IMR-90 (cell line): ENCODE results near the gene EIF2AK2. TPM values are rescaled to one million over a fixed set of nuclear protein-coding genes. Genes with fewer than 3 reads are reported as not detected.

Experiments
- ATAC-seq: fragments of 200-7000 bp; cut with Tn5 transposase; 2 replicates; pipeline ENCODE4 v1.9.1; 2020; ENCODE audit warnings: low read depth, mild to moderate bottlenecking, moderate library complexity
- BruUV-seq: library from RNA; stranded (reverse); fragments of 400-500 nt; replicated peaks from 2 replicates; lab custom pipeline; 2021; lab: Mats Ljungman, UMichigan
- CTCF ChIA-PET: fragments of 300-600 bp; formaldehyde crosslinking; extraction: SDS; loops from one replicate; lab custom pipeline; 2021; ENCODE audit warnings: antibody characterized with exemption; lab: Yijun Ruan, JAX
- POLR2A ChIA-PET: fragments of 300-600 bp; sonication (Branson Sonifier 250); formaldehyde crosslinking; loops from one replicate; lab custom pipeline; 2022; ENCODE audit warnings: antibody characterized with exemption; ENCODE audit not compliant: unreplicated experiment; lab: Charles Lee
- DNase-seq: peaks from one replicate; pipeline ENCODE4 v3.0.0; 2013
- H2AFZ ChIP-seq: replicated peaks from 2 replicates; pipeline ENCODE3; 2013; ENCODE audit warnings: low read length, mild to moderate bottlenecking; ENCODE audit not compliant: poor library complexity
- H2AK5ac ChIP-seq: 2 replicates; pipeline ENCODE4 v1.6.1; 2013; ENCODE audit warnings: low read depth, low read length, inconsistent platforms
- H2AK9ac ChIP-seq: replicated peaks from 2 replicates; pipeline ENCODE3; 2013; ENCODE audit warnings: mild to moderate bottlenecking, low read depth, low read length, moderate library complexity; ENCODE audit not compliant: poor library complexity
- H2BK120ac ChIP-seq: 2 replicates; pipeline ENCODE4 v1.6.1; 2013; ENCODE audit warnings: low read depth, low read length, inconsistent platforms
- H2BK15ac ChIP-seq: 3 replicates; pipeline ENCODE4 v1.6.1; 2013; ENCODE audit warnings: low read depth, low read length, inconsistent platforms
- H2BK20ac ChIP-seq: 2 replicates; pipeline ENCODE4 v1.6.1; 2013; ENCODE audit warnings: low read depth, mild to moderate bottlenecking, inconsistent platforms, low read length, moderate library complexity
- H2BK5ac ChIP-seq: 2 replicates; pipeline ENCODE4 v1.6.1; 2013; ENCODE audit warnings: mild to moderate bottlenecking, low read depth, low read length, inconsistent platforms; ENCODE audit not compliant: poor library complexity, severe bottlenecking
- H3K14ac ChIP-seq: replicated peaks from 2 replicates; pipeline ENCODE4 v1.6.1; 2013; ENCODE audit warnings: low read depth, low read length, inconsistent platforms
- H3K18ac ChIP-seq: 2 replicates; pipeline ENCODE4 v1.6.1; 2013; ENCODE audit warnings: low read depth, low read length, control low read depth
- H3K23ac ChIP-seq: 2 replicates; pipeline ENCODE4 v1.6.1; 2013; ENCODE audit warnings: low read depth, low read length, inconsistent platforms
- H3K27ac ChIP-seq: 2 replicates; pipeline ENCODE4 v1.5.1; 2013; ENCODE audit warnings: mild to moderate bottlenecking, control low read depth, low read length; ENCODE audit not compliant: insufficient read depth
- H3K27me3 ChIP-seq: 2 replicates; pipeline ENCODE4 v1.6.1; 2013; ENCODE audit warnings: low read length; ENCODE audit not compliant: control insufficient read depth, insufficient read depth
- H3K36me3 ChIP-seq: 2 replicates; pipeline ENCODE4 v1.6.1; 2013; ENCODE audit warnings: low read length, mixed read lengths; ENCODE audit not compliant: control insufficient read depth, insufficient read depth
- H3K4ac ChIP-seq: 2 replicates; pipeline ENCODE4 v1.6.1; 2013; ENCODE audit warnings: low read depth, low read length, inconsistent platforms
- H3K4me1 ChIP-seq: 2 replicates; pipeline ENCODE4 v1.6.1; 2013; ENCODE audit warnings: low read length, mixed read lengths; ENCODE audit not compliant: control insufficient read depth, insufficient read depth
- H3K4me2 ChIP-seq: 2 replicates; pipeline ENCODE4 v1.6.1; 2013; ENCODE audit warnings: low read depth, mild to moderate bottlenecking, control low read depth, low read length, moderate library complexity
- H3K4me3 ChIP-seq: 2 replicates; pipeline ENCODE4 v1.5.1; 2013; ENCODE audit warnings: low read depth, mild to moderate bottlenecking, control low read depth, low read length, moderate library complexity; ENCODE audit not compliant: insufficient read depth
- H3K56ac ChIP-seq: 2 replicates; pipeline ENCODE4 v1.6.1; 2013; ENCODE audit warnings: low read length, inconsistent platforms; ENCODE audit not compliant: insufficient read depth; ENCODE audit errors: extremely low read depth
- H3K79me1 ChIP-seq, 2 experiments: 2 replicates each; pipeline ENCODE4 v1.6.1; 2013; ENCODE audit warnings: low read length in 2 of 2, inconsistent platforms in 1 of 2, low read depth in 1 of 2
- H3K9ac ChIP-seq: 2 replicates; pipeline ENCODE4 v1.6.1; 2013; ENCODE audit warnings: low read depth, low read length, control low read depth
- H3K9me1 ChIP-seq: 2 replicates; pipeline ENCODE4 v1.6.1; 2013; ENCODE audit warnings: low read length, inconsistent platforms; ENCODE audit not compliant: insufficient read depth
- H3K9me3 ChIP-seq: 2 replicates; pipeline ENCODE4 v1.6.1; 2013; ENCODE audit warnings: low read length; ENCODE audit not compliant: control insufficient read depth, insufficient read depth
- H4K20me1 ChIP-seq: 2 replicates; pipeline ENCODE4 v1.6.1; 2013; ENCODE audit warnings: low read length, inconsistent platforms; ENCODE audit not compliant: insufficient read depth
- H4K5ac ChIP-seq: 2 replicates; pipeline ENCODE4 v1.6.1; 2013; ENCODE audit warnings: mild to moderate bottlenecking, low read depth, low read length, control low read depth
- H4K8ac ChIP-seq, 2 experiments: 2 replicates each; pipeline ENCODE4 v1.6.1; 2013; ENCODE audit warnings: low read depth in 2 of 2, low read length in 2 of 2, control low read depth in 1 of 2, inconsistent platforms in 1 of 2
- H4K91ac ChIP-seq: 2 replicates; pipeline ENCODE4 v1.6.1; 2013; ENCODE audit warnings: low read depth, low read length, inconsistent platforms; ENCODE audit not compliant: insufficient read depth
- BHLHE40 ChIP-seq: fragments of 150-350 bp; IDR thresholded peaks from 2 replicates; pipeline ENCODE4 v1.6.1; 2016; ENCODE audit warnings: mild to moderate bottlenecking, low read depth, low read length
- CEBPB ChIP-seq: IDR thresholded peaks from 2 replicates; pipeline ENCODE4 v1.6.1; 2012; ENCODE audit warnings: low read depth, low read length, improper control_type of control experiment
- CHD1 ChIP-seq: IDR thresholded peaks from 2 replicates; pipeline ENCODE4 v1.6.1; 2012; ENCODE audit warnings: low read depth, low read length, improper control_type of control experiment
- FOS ChIP-seq: fragments of 150-350 bp; IDR thresholded peaks from 2 replicates; pipeline ENCODE4 v1.6.1; 2016; ENCODE audit warnings: low read depth, low read length
- MAFK ChIP-seq: IDR thresholded peaks from 2 replicates; pipeline ENCODE4 v1.6.1; 2012; ENCODE audit warnings: low read depth, low read length, improper control_type of control experiment
- MAZ ChIP-seq: IDR thresholded peaks from 2 replicates; pipeline ENCODE4 v1.6.1; 2012; ENCODE audit warnings: low read depth, mild to moderate bottlenecking, low read length, improper control_type of control experiment, moderate library complexity, borderline replicate concordance
- MXI1 ChIP-seq: IDR thresholded peaks from 2 replicates; pipeline ENCODE4 v1.6.1; 2012; ENCODE audit warnings: low read depth, mild to moderate bottlenecking, low read length, moderate library complexity, borderline replicate concordance
- NFE2L2 ChIP-seq: fragments of 150-350 bp; IDR thresholded peaks from 2 replicates; pipeline ENCODE4 v1.6.1; 2016; ENCODE audit warnings: low read depth, mild to moderate bottlenecking, low read length
- POLR2A ChIP-seq: IDR thresholded peaks from 2 replicates; pipeline ENCODE4 v1.6.1; 2012; ENCODE audit warnings: mild to moderate bottlenecking, low read depth, low read length
- RAD21 ChIP-seq: IDR thresholded peaks from 2 replicates; pipeline ENCODE4 v1.6.1; 2012; ENCODE audit warnings: low read length, improper control_type of control experiment
- RCOR1 ChIP-seq: IDR thresholded peaks from 2 replicates; pipeline ENCODE4 v1.6.1; 2012; ENCODE audit warnings: mild to moderate bottlenecking, low read length, improper control_type of control experiment; ENCODE audit not compliant: insufficient replicate concordance
- RFX5 ChIP-seq: IDR thresholded peaks from 2 replicates; pipeline ENCODE4 v1.8.0; 2012; ENCODE audit warnings: low read depth, mild to moderate bottlenecking, low read length, moderate library complexity
- SMC3 ChIP-seq: fragments of 150-350 bp; IDR thresholded peaks from 2 replicates; pipeline ENCODE4 v1.6.1; 2016; ENCODE audit warnings: low read depth, mild to moderate bottlenecking, antibody characterized with exemption, low read length, moderate library complexity
- whole genome bisulfite sequencing, 2 experiments: methylation state at CpG; one replicate each; pipeline versions ENCODE4 v1.1.5 to v1.1.7; 2013; ENCODE audit warnings: missing lambda C conversion rate in 2 of 2; ENCODE audit not compliant: insufficient read length in 1 of 2; ENCODE audit errors: extremely low coverage in 2 of 2; 5-methylcytosine and 5-hydroxymethylcytosine counted together
- dilution Hi-C: fragments of 300-500 bp; cut with HindIII; formaldehyde crosslinking; loops from one replicate; pipeline ENCODE4 v1.14.3; 2018; ENCODE audit warnings: low sequenced_read_pairs; ENCODE audit not compliant: unreplicated experiment
- in situ Hi-C: fragments of 300-500 bp; cut with MboI; formaldehyde crosslinking; loops from 3 replicates; pipeline ENCODE4 v1.14.3; 2019; ENCODE audit warnings: low sequenced_read_pairs, inconsistent platforms, mixed read lengths
- intact Hi-C: fragments of 100-400 bp; cut with micrococcal nuclease; formaldehyde crosslinking; loops from 2 replicates; pipeline ENCODE4 v1.10.0; 2022
- polyA plus RNA-seq, 3 experiments: library from polyadenylated mRNA; depleted of rRNA; stranded (reverse); fragments of >200 nt; gene quantifications; 2 replicates each; pipeline ENCODE4 v1.2.3, GENCODE V29; 2012; ENCODE audit warnings: low replicate concordance in 1 of 3
- total RNA-seq: library from RNA; depleted of rRNA; stranded (reverse); fragments of >200 nt; gene quantifications from 2 replicates; pipeline ENCODE4 v1.2.3, GENCODE V29; 2012
- TF ChIP-seq, protein P1 (sequence below): fragments of 150-350 bp; IDR thresholded peaks from 2 replicates; pipeline ENCODE4 v1.6.1; 2017; ENCODE audit warnings: mild to moderate bottlenecking, antibody characterized with exemption, low read length, low read depth
- TF ChIP-seq, protein P2 (sequence below): fragments of 150-350 bp; IDR thresholded peaks from 2 replicates; pipeline ENCODE4 v1.6.1; 2016; ENCODE audit warnings: low read depth, mild to moderate bottlenecking, low read length, moderate library complexity, borderline replicate concordance
- TF ChIP-seq, protein P3 (sequence below): conservative IDR thresholded peaks from 2 replicates; pipeline ENCODE4 v1.5.1; 2012; ENCODE audit warnings: mild to moderate bottlenecking, low read depth, low read length, improper control_type of control experiment

Gene EIF2AK2
- total and polyA plus RNA-seq, 2 of the 4 experiments (the other 2 are of a cell fraction), result 10.2 to 16.8 TPM

DNA sequence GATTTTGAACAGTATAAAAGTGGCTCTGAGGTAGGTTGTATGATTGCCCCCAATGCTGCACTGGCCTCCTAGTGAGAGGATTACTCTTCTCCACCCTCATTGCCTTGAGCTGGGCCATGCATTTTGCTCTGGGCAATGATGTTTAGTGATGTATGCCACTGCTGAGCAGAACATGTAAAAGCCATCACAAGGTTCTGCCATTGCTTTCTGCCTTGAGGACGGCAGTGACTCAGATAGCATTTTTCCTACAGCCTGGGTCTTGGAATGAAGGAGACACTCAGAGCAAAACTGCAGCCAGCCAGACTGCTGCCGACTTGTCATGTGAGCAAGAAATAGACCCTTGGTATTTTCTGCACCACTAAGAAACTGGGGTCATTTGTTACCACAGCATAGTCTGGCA, 44.8 kb downstream of the EIF2AK2 start:
- dilution Hi-C loops (no loop called here), in situ Hi-C loops (no loop called here), intact Hi-C loops (no loop called here)
- H3K9me1 ChIP-seq, result no peaks in the 10 kb centered on the region; the same call in 1 of the 2 replicates
- H4K20me1 ChIP-seq, result no peaks in the 10 kb centered on the region
- H2BK5ac ChIP-seq, result no peak overlapping the region
- H4K91ac ChIP-seq, result no peak overlapping the region
- H2AK5ac ChIP-seq, result no peak overlapping the region
- no peak overlapping the region for H2AFZ ChIP-seq
- H3K23ac ChIP-seq, result no peak overlapping the region
- H3K4ac ChIP-seq, result no peak overlapping the region
- no peak overlapping the region for H3K4me2 ChIP-seq
- no peak overlapping the region for H2BK15ac ChIP-seq
- ATAC-seq, result no peak
- no peak overlapping the region for H3K27ac ChIP-seq
- H3K14ac ChIP-seq, result no peak overlapping the region
- TF ChIP-seq, protein P1, sequence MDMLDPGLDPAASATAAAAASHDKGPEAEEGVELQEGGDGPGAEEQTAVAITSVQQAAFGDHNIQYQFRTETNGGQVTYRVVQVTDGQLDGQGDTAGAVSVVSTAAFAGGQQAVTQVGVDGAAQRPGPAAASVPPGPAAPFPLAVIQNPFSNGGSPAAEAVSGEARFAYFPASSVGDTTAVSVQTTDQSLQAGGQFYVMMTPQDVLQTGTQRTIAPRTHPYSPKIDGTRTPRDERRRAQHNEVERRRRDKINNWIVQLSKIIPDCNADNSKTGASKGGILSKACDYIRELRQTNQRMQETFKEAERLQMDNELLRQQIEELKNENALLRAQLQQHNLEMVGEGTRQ, result no peak
- TF ChIP-seq MXI1 (no peak), FOS (no peak), POLR2A (no peak), CHD1 (no peak), CEBPB (no peak), SMC3 (no peak), RAD21 (no peak), NFE2L2 (no peak), RCOR1 (no peak), MAZ (no peak), RFX5 (no peak), BHLHE40 (no peak), MAFK (no peak)
- TF ChIP-seq, protein P2, sequence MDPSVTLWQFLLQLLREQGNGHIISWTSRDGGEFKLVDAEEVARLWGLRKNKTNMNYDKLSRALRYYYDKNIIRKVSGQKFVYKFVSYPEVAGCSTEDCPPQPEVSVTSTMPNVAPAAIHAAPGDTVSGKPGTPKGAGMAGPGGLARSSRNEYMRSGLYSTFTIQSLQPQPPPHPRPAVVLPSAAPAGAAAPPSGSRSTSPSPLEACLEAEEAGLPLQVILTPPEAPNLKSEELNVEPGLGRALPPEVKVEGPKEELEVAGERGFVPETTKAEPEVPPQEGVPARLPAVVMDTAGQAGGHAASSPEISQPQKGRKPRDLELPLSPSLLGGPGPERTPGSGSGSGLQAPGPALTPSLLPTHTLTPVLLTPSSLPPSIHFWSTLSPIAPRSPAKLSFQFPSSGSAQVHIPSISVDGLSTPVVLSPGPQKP, result no peak
- TF ChIP-seq, protein P3, sequence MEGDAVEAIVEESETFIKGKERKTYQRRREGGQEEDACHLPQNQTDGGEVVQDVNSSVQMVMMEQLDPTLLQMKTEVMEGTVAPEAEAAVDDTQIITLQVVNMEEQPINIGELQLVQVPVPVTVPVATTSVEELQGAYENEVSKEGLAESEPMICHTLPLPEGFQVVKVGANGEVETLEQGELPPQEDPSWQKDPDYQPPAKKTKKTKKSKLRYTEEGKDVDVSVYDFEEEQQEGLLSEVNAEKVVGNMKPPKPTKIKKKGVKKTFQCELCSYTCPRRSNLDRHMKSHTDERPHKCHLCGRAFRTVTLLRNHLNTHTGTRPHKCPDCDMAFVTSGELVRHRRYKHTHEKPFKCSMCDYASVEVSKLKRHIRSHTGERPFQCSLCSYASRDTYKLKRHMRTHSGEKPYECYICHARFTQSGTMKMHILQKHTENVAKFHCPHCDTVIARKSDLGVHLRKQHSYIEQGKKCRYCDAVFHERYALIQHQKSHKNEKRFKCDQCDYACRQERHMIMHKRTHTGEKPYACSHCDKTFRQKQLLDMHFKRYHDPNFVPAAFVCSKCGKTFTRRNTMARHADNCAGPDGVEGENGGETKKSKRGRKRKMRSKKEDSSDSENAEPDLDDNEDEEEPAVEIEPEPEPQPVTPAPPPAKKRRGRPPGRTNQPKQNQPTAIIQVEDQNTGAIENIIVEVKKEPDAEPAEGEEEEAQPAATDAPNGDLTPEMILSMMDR, result no peak
- no peaks in the 10 kb centered on the region for H3K4me1 ChIP-seq
- H3K79me1 ChIP-seq, result peaks cover 4% of the 10 kb centered on the region in 2 experiments; a peak in 2 of 4 replicates
- no peak overlapping the region for H2BK20ac ChIP-seq
- POLR2A ChIA-PET, result no interaction called here
- no peaks in the 10 kb centered on the region for H3K9me3 ChIP-seq
- no peak for DNase-seq
- H4K8ac ChIP-seq, result no peak overlapping the region
- no TSS peak for BruUV-seq
- CTCF ChIA-PET, result no interaction called here
- H3K56ac ChIP-seq, result no peak overlapping the region
- 100% methylated on average over 1 of the region's 2 CpGs; no CpG with 5 or more reads in 1 of the 2 experiments for WGBS, 2 experiments
- H3K27me3 ChIP-seq, result no peaks in the 10 kb centered on the region
- H4K5ac ChIP-seq, result no peak overlapping the region
- H2BK120ac ChIP-seq, result no peak overlapping the region
- peaks cover 21% of the 10 kb centered on the region for H3K36me3 ChIP-seq
- no peak overlapping the region for H2AK9ac ChIP-seq
- no peak overlapping the region for H3K18ac ChIP-seq
- no peak overlapping the region for H3K4me3 ChIP-seq
- H3K9ac ChIP-seq, result no peak overlapping the region
